ENCODE measurements around the gene RPL26. TPM values are rescaled to one million over a fixed set of nuclear protein-coding genes. Genes with fewer than 3 reads are reported as not detected.

Gene RPL26
- total and polyA plus RNA-seq, 2 donors (not counting 1 experiment from before 2014, with no cell fraction given): 2,684 to 4,449 TPM

DNA sequence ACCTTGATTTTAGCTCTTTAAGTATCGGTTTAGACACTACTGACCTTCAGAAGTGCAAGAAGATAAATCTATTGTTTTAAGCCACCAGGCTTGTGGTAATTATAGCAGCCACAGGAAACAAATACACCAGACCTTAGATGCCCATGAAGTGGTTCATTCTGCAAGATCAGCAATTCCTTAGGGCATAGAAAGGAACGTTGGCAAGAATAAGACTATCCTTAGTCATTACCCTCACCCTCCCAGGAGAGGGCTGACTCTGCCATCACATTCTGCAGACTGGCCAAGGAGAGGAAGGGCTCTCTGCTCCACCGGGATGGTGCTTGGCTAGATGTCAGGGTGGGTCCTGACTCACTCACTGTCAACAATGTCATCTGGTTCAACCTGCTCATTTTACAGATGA lies 38.6 kb upstream of the RPL26 start:
- Histone ChIP-seq H3K4me2 (replicated peaks; ENCODE audit: low read depth, low read length, poor library complexity, severe bottlenecking) (no peak overlapping the region), H4K20me1 (ENCODE audit: control insufficient read depth, insufficient read depth, low read length, poor library complexity, severe bottlenecking) (no peaks in the 10 kb centered on the region), H3K4me3 (ENCODE audit: control extremely low read depth in 1 of 5, extremely low read depth in 1 of 5, insufficient read depth in 1 of 5, low read depth in 2 of 5, low read length in 4 of 5) (no peak overlapping the region), H3K9me3 (ENCODE audit: control extremely low read depth in 1 of 3, control insufficient read depth in 2 of 3, insufficient read depth in 1 of 3, low read length in 2 of 3) (peaks cover 0 to 4% (median 0%) of the 10 kb centered on the region in 3 donors), H3K27me3 (replicated peaks in 1 of 4; ENCODE audit: control extremely low read depth in 1 of 4, control insufficient read depth in 3 of 4, insufficient read depth in 4 of 4, low read length in 3 of 4) (peaks cover 0 to 17% (median 10%) of the 10 kb centered on the region in 4 experiments), H3K4me1 (ENCODE audit: control insufficient read depth in 2 of 2, insufficient read depth in 2 of 2, low read length in 2 of 2) (no peaks in the 10 kb centered on the region), H2AFZ (ENCODE audit: insufficient read depth, low read depth, low read length, poor library complexity, severe bottlenecking) (no peak overlapping the region), H3K27ac (ENCODE audit: low read length in 2 of 2) (no peak overlapping the region), H3K9ac (ENCODE audit: low read length) (no peak overlapping the region), H3K36me3 (replicated peaks in 1 of 2; ENCODE audit: control extremely low read depth in 1 of 2, control insufficient read depth in 1 of 2, extremely low read depth in 1 of 2, insufficient read depth in 2 of 2, low read length in 1 of 2) (no peaks in the 10 kb centered on the region), H3K79me2 (ENCODE audit: control insufficient read depth, insufficient read depth, low read length) (no peaks in the 10 kb centered on the region)
- ChIA-PET CTCF (interaction anchor here (0.6 to 2.5 kb wide), 3 partner anchors 11 to 604 kb away, joined by 3 to 16 read pairs (median 3); no protein-coding TSS in a partner anchor), POLR2A (no interaction called here)
- DNase-seq (no peak), ATAC-seq (ENCODE audit: low read depth) (no peak)
- Mint-ChIP-seq H3K9me3 (ENCODE audit: insufficient read depth) (no peaks in the 10 kb centered on the region), H3K4me1 (no peaks in the 10 kb centered on the region), H3K27me3 (peaks cover 53% of the 10 kb centered on the region), H3K27ac (no peak overlapping the region), H3K4me3 (no peak overlapping the region)
- 100% methylated on average over 1 of the region's 3 CpGs for WGBS (ENCODE audit: insufficient coverage)
- no peak for TF ChIP-seq EZH2 (IDR thresholded peaks at IDR 0.05; ENCODE audit: borderline replicate concordance, insufficient read depth, low read depth, low read length, poor library complexity, severe bottlenecking)
- TF ChIP-seq, protein P1, sequence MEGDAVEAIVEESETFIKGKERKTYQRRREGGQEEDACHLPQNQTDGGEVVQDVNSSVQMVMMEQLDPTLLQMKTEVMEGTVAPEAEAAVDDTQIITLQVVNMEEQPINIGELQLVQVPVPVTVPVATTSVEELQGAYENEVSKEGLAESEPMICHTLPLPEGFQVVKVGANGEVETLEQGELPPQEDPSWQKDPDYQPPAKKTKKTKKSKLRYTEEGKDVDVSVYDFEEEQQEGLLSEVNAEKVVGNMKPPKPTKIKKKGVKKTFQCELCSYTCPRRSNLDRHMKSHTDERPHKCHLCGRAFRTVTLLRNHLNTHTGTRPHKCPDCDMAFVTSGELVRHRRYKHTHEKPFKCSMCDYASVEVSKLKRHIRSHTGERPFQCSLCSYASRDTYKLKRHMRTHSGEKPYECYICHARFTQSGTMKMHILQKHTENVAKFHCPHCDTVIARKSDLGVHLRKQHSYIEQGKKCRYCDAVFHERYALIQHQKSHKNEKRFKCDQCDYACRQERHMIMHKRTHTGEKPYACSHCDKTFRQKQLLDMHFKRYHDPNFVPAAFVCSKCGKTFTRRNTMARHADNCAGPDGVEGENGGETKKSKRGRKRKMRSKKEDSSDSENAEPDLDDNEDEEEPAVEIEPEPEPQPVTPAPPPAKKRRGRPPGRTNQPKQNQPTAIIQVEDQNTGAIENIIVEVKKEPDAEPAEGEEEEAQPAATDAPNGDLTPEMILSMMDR (IDR thresholded peaks at IDR 0.05): no peak
- intact Hi-C loops (cut with micrococcal nuclease): no loop called here

DNA sequence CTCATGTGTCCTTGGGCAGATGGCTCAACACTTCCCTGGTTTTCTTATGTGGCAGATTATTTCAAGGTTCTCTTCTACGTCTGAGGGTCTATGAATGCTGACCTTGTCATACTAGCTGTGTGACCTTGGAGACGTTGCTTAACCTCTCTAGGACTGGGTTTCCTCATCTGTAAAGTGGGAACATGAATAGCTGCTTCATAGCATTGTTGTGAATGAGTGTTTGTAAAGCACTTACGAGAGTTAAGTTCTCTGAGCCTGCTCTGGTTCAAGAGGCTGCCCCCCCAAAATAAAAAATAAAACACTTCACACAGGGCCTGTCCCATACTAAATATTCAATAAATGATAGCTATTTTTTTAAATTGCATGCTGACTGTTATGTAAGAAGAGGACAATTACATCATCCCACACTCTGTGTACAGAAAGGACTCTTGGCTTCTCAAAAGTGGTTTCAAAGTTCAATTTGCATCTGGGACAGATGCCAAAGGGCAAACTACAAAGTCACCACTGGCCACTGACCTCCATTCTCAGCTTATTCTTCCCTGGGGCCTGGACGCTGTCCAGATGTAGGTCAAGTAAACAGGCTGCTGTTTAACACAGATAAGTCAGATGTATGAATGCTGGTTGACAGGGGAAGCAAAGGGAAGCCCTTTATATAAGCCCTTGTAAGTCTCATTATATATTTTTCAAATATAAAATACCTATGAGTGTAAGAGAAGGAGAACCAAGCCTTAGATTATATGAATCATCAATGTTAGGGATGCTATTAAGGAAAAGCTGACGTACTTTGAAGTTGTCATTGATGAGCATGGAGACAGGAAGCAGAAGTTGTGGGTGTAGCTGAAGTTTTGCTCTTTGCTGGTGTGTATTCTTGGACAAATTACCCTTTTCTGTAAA lies 37.3 kb upstream of the RPL26 start:
- H3K4me1 ChIP-seq (ENCODE audit: control insufficient read depth in 2 of 2, insufficient read depth in 2 of 2, low read length in 2 of 2): no peaks in the 10 kb centered on the region
- no peak overlapping the region for H3K27ac Mint-ChIP-seq
- CTCF ChIA-PET: interaction anchor here (0.9 to 2.5 kb wide), 2 partner anchors 9 to 365 kb away, joined by 3 to 16 read pairs; no protein-coding TSS in a partner anchor
- no peak for TF ChIP-seq EZH2 (IDR thresholded peaks at IDR 0.05; ENCODE audit: borderline replicate concordance, insufficient read depth, low read depth, low read length, poor library complexity, severe bottlenecking)
- TF ChIP-seq, protein P1 (IDR thresholded peaks at IDR 0.05): no peak
- POLR2A ChIA-PET: interaction anchor here (0.6 kb wide), 1 partner anchor 325 kb away, joined by 3 read pairs; no protein-coding TSS in a partner anchor
- ATAC-seq (ENCODE audit: low read depth) (no peak), DNase-seq (no peak)
- no peak overlapping the region for H3K4me3 Mint-ChIP-seq
- H3K9me3 Mint-ChIP-seq (ENCODE audit: insufficient read depth): no peaks in the 10 kb centered on the region
- H3K9me3 ChIP-seq (ENCODE audit: control extremely low read depth in 1 of 3, control insufficient read depth in 2 of 3, insufficient read depth in 1 of 3, low read length in 2 of 3): peaks cover 0 to 4% (median 0%) of the 10 kb centered on the region in 3 donors
- no peaks in the 10 kb centered on the region for H4K20me1 ChIP-seq (ENCODE audit: control insufficient read depth, insufficient read depth, low read length, poor library complexity, severe bottlenecking)
- no peak overlapping the region for H3K9ac ChIP-seq (ENCODE audit: low read length)
- H3K27ac ChIP-seq (ENCODE audit: low read length in 2 of 2): no peak overlapping the region
- H2AFZ ChIP-seq (ENCODE audit: insufficient read depth, low read depth, low read length, poor library complexity, severe bottlenecking): no peak overlapping the region
- H3K4me3 ChIP-seq (ENCODE audit: control extremely low read depth in 1 of 5, extremely low read depth in 1 of 5, insufficient read depth in 1 of 5, low read depth in 2 of 5, low read length in 4 of 5): no peak overlapping the region
- intact Hi-C loops (cut with micrococcal nuclease): no loop called here
- no peaks in the 10 kb centered on the region for H3K4me1 Mint-ChIP-seq
- 71% methylated on average over 2 of the region's 5 CpGs for WGBS (ENCODE audit: insufficient coverage)
- H3K27me3 ChIP-seq (replicated peaks in 1 of 4; ENCODE audit: control extremely low read depth in 1 of 4, control insufficient read depth in 3 of 4, insufficient read depth in 4 of 4, low read length in 3 of 4): peaks cover 0 to 17% (median 10%) of the 10 kb centered on the region in 4 experiments
- no peak overlapping the region for H3K4me2 ChIP-seq (replicated peaks; ENCODE audit: low read depth, low read length, poor library complexity, severe bottlenecking)
- H3K36me3 ChIP-seq (replicated peaks in 1 of 2; ENCODE audit: control extremely low read depth in 1 of 2, control insufficient read depth in 1 of 2, extremely low read depth in 1 of 2, insufficient read depth in 2 of 2, low read length in 1 of 2): no peaks in the 10 kb centered on the region
- no peaks in the 10 kb centered on the region for H3K79me2 ChIP-seq (ENCODE audit: control insufficient read depth, insufficient read depth, low read length)
- H3K27me3 Mint-ChIP-seq: peaks cover 60% of the 10 kb centered on the region
